AG04449 (cell line): Measurements from ENCODE around the gene GALR3.

Experiments
- CTCF ChIA-PET: fragments of 350-600 bp; formaldehyde crosslinking; extraction: SDS; loops from one replicate; lab custom pipeline; 2021; ENCODE audit warnings: antibody characterized with exemption; lab: Yijun Ruan, JAX
- POLR2A ChIA-PET: fragments of 400-600, 350-600 bp; formaldehyde crosslinking; extraction: SDS; loops from one replicate; lab custom pipeline; 2020; ENCODE audit warnings: antibody characterized with exemption, inconsistent platforms; lab: Yijun Ruan, JAX
- DNase-seq: peaks from one replicate; pipeline ENCODE4 v3.0.0-alpha.2; 2010; ENCODE audit warnings: low read depth, low spot score
- H3K4me3 ChIP-seq: 2 replicates; pipeline ENCODE4 v1.5.1; 2011; ENCODE audit warnings: low read depth, mild to moderate bottlenecking, control low read depth, low read length
- TF ChIP-seq, protein P1 (sequence below): IDR thresholded peaks from one replicate; pipeline ENCODE4 v1.5.1; 2011; ENCODE audit warnings: mild to moderate bottlenecking, moderate library complexity, low read length, control low read depth, inconsistent platforms; ENCODE audit not compliant: insufficient read depth; ENCODE audit errors: missing control alignments

GALR3 gene

DNA sequence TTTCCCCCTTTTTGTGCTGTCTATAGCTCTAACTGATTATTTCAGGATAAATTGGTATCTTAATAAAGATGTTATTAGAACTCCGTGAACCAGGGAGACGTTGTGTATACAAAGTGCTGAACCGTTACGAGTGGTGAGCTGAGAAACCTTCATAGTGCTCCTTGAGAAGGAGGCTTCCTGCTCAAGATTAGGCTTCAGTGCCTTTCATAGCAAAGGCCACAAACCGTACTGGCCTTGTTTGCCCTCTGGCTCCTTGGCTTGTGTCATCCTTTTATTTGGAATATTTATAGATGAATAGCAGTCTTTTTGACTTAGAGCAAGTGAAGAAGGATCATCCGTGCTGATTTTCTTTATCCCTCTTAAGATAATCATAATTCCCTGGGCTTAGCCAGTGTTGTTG lies 42.3 kb downstream of the GALR3 start:
- CTCF ChIA-PET: interaction anchor here (1.6 to 14.0 kb wide), 6 partner anchors 10 to 69 kb away, joined by 3 to 223 read pairs (median 21); partner anchors contain the start of gene EIF3L
- H3K4me3 ChIP-seq: no peak overlapping the region
- POLR2A ChIA-PET: no interaction called here
- TF ChIP-seq, protein P1, sequence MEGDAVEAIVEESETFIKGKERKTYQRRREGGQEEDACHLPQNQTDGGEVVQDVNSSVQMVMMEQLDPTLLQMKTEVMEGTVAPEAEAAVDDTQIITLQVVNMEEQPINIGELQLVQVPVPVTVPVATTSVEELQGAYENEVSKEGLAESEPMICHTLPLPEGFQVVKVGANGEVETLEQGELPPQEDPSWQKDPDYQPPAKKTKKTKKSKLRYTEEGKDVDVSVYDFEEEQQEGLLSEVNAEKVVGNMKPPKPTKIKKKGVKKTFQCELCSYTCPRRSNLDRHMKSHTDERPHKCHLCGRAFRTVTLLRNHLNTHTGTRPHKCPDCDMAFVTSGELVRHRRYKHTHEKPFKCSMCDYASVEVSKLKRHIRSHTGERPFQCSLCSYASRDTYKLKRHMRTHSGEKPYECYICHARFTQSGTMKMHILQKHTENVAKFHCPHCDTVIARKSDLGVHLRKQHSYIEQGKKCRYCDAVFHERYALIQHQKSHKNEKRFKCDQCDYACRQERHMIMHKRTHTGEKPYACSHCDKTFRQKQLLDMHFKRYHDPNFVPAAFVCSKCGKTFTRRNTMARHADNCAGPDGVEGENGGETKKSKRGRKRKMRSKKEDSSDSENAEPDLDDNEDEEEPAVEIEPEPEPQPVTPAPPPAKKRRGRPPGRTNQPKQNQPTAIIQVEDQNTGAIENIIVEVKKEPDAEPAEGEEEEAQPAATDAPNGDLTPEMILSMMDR: no peak
- DNase-seq: no peak

DNA sequence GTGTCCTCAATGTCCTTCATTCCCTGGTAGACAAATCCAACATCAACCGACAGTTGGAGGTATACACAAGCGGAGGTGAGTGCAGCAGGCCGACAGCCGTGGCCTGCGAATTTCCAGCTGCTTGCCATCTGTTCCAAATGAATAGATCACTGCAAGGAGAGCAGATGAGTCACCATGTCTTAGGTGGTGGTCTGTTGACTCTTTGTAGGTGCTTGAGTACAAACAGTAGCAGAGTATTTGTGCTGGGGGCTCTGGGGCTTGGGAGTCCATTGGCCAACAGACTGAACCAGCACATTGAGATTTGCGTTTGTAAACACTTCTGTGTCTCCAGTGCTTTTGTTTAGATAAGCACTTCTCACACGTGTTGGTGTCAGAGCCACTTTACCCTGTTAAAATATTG lies 47.1 kb downstream of the GALR3 start:
- TF ChIP-seq, protein P1: no peak
- DNase-seq: no peak
- H3K4me3 ChIP-seq: no peak overlapping the region
- ChIA-PET CTCF (interaction anchor here (1.0 to 14.0 kb wide), 2 partner anchors 9 to 54 kb away, joined by 4 to 223 read pairs; no protein-coding TSS in a partner anchor), POLR2A (no interaction called here)
